RCC 7860 (cell line): ENCODE measurements around the gene CD2.
A peak's percentile ranks its signal among the peaks of the same experiment; 100 is the strongest.

Experiments used
- DNase-seq: peaks from one replicate; pipeline ENCODE4 v3.0.0-alpha.2; 2015; ENCODE audit warnings: low spot score
- FAIRE-seq: peaks from 2 replicates; lab custom pipeline; 2012; peaks lifted over from hg19 to GRCh38; lab: Jason Lieb, UNC

The CD2 gene

DNA sequence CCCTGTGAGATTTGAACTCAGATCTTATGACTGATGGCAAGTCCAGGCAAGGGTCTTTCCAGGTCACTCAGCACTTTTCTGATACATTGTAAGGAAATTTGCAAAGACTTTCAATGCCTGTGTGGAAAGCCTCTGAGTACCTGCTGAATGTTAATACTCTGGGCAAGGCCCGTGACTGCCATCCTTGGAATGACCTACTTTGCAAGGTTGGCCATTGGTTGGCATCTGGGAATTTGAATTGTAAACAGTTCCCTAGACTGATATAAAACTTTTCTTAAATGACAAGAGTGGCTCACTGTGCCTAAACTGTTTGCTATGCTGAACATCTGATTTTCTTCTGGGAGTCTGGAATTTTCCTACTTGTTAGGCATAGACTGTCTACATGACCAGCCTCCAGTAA is 57.1 kb downstream of the CD2 start:
- DNase-seq (no peak), FAIRE-seq (no peak)

DNA sequence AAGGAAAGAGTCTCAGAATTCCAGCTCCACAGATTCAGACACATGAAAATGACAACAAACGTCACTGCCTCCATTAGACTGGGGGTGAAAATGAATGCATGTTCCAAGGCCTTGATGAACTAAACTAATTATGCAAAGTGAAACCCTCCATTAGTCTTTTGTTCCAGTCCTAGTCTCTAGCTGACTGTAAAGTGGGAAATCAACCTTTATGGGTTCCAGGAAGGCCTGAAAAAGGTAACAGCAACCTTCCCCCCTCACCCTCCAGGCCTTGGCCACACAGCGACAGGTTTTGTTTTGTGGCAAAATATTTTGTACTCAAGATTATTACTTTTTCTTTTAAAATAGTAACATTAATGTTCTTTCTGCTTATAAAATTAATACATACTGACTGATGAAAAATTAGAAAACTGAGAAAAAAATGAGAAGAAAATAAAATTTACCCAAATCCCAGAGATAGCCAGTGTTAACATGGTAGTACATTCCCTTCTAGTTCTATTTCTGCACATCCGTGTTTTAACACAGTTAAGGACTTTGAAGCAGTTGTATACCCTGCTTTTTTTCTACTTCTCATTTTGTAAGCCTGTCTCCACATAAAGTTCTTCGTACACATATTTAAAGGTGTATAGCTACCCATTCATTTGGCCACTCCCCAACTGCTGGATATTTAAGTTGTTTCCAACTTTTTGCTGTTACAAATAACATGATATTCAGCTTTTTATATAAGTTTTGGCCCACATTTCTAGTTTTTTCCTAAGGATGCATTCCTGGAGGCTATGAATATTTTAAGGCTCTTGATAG is 60.9 kb downstream of the CD2 start:
- no peak for FAIRE-seq
- no peak for DNase-seq

- peak; percentile 27 for DNase-seq
- no peak for FAIRE-seq
These were observed 63.4 kb downstream of the CD2 start for GRCh38 chr1:116817582-116818064.
